SW 1271 (cell line): Measurements from ENCODE around the gene WFDC13.
"Not testable (repeated sequence)": the region's sequence is repeated elsewhere in the genome, so short reads cannot be mapped to it uniquely, and the experiment has no call there.

Experiments used
- DNase-seq, 2 experiments: peaks; one replicate each; lab custom pipeline; 2025; lab: John Stamatoyannopoulos, UW

Gene WFDC13, protein sequence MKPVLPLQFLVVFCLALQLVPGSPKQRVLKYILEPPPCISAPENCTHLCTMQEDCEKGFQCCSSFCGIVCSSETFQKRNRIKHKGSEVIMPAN

DNA sequence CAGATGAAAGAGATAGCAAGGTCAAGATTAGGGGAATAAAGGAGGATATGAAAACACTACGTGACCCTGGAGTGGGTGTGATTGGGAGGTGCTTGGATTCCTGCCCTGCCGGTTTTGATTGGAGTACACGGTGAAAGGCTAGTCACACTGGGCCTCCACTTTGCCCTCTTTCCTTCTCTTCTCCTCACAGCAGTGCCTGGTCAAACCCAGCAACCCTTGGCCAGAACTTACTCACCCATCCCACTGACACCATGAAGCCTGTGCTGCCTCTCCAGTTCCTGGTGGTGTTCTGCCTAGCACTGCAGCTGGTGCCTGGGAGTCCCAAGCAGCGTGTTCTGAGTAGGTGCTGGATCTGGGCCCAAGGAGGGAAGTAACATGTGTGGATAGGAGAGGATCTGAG is at the start of gene WFDC13:
TSS of gene WFDC13 (plus strand) at position 166 of the 400 bp plus-strand sequence. CDS start at position 252, 86 bp downstream.
- DNase-seq, result no peak

DNA sequence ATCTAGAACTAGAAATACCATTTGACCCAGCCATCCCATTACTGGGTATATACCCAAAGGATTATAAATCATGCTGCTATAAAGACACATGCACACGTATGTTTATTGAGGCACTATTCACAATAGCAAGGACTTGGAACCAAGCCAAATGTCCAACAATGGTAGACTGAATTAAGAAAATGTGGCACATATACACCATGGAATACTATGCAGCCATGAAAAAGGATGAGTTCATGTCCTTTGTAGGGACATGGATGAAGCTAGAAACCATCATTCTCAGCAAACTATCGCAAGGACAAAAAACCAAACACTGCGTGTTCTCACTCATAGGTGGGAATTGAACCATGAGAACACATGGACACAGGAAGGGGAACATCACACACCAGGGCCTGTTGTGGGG is 44.8 kb upstream of the WFDC13 start:
- not testable (repeated sequence) for DNase-seq

DNA sequence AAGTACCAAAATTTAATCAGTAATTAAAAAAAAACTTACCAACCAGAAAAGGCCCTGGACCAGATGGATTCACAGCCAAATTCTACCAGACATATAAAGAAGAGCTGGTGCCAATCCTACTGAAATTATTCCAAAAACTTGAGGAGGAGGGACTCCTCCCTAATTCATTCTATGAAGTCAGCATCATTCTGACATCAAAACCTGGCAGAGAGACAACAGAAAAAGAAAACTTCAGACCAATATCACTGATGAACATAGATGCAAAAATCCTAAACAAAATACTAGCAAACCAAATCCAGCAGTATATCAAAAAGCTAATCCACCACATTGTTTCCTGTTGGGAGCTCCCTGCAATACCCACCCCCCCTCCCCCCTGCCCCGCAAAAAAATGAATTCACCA is 31.7 kb upstream of the WFDC13 start, which contains the start of gene WFDC11:
TSS of gene WFDC11 (minus strand) at position 101 of the 400 bp plus-strand sequence. CDS start 19,639 bp downstream, outside the sequence.
- DNase-seq, result no peak

- no peak for DNase-seq
Observed at GRCh38 chr20:45672765-45673164, 29.1 kb upstream of the WFDC13 start.

GRCh38 chr20:45679650-45680049 is 22.2 kb upstream of the WFDC13 start:
- DNase-seq, result no peak

GRCh38 chr20:45685896-45686295 is 15.9 kb upstream of the WFDC13 start:
- DNase-seq, result peak in 1 of 2 experiments; percentile 10

DNA sequence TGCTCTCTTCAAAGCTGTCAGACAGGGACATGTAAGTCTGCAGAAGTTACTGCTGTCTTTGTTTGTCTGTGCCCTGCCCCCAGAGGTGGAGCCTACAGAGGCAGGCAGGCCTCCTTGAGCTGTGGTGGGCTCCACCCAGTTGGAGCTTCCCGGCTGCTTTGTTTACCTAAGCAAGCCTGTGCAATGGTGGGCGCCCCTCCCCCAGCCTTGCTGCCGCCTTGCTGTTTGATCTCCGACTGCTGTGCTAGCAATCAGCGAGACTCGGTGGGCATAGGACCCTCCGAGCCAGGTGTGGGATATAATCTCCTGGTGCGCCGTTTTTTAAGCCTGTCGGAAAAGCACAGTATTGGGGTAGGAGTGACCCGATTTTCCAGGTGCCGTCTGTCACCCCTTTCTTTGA is 8.5 kb upstream of the WFDC13 start:
- DNase-seq, result not testable (repeated sequence)

DNA sequence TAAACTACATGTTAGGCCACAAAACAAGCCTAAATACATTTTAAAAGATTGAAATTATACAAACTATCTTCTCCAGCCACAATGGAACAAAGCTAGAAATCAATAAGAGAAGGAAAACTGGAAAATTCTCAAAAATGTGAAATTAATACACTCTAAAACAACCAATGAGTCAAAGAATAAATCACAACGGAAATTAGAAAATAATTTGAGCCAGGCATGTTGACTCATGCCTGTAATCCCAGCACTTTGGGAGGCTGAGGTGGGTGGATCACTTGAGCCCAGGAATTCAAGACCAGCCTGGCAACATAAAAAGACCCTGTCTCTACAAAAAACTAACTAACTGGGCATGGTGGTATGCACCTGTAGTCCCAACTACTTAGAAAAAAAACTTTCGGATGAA is 6.3 kb upstream of the WFDC13 start:
- DNase-seq, result no peak

DNA sequence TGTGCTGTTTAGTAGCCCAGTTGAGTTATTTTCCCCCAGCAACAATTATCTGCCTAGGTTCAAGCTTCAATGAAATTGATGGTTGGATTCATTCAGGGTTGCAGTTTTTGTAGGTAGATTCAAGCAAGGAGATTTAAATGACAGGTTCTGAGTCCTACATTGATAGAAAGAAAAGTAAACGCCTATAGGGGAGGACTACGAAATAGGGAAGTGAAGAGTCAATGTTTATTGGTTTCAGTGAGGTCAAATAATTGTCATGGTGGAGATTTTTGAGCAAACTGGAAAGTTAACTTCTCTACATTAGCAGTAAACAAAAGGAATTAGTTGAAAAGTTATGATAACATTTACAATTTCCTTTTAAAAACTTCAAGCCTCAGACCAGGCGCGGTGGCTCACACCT is 734 bp upstream of the WFDC13 start:
- no peak for DNase-seq

DNA sequence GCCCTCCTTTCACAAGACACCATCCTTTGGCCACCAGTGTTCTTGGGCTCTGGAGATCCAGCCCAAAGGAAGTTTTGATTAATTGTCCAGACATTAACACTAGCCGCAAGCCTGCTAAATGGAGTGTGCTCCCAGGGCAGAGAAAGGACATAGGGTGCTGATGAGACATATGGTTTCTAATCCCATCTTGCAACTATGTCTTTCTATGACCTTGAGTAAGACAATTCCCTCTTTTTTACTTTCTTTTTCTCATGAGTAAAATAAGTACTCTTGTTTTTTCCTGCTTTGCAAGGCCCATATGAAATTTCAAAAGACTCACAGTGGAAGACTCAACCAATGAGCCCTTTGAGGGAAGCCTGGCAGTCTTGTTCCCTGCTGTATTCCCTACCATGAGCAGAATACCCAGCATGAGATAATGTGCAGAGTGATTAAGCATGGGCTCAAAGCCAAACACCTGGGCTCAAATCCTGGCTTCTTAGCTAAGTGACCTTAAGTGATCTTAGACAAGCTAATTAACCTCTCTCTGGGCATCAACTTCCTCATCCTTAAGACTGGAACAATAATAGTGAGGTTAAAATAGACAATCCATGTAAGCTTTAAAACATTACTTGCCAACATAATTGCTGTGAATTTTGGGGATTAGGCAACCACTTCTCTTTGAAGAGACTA is 3.3 kb downstream of the WFDC13 start, which contains the start of gene WFDC10B:
TSS of gene WFDC10B (minus strand) at position 51 of the 669 bp plus-strand sequence. CDS start 19,027 bp downstream, outside the sequence.
- DNase-seq, result no peak

GRCh38 chr20:45716141-45716688 is 14.4 kb downstream of the WFDC13 start:
- not testable (repeated sequence) for DNase-seq

DNA sequence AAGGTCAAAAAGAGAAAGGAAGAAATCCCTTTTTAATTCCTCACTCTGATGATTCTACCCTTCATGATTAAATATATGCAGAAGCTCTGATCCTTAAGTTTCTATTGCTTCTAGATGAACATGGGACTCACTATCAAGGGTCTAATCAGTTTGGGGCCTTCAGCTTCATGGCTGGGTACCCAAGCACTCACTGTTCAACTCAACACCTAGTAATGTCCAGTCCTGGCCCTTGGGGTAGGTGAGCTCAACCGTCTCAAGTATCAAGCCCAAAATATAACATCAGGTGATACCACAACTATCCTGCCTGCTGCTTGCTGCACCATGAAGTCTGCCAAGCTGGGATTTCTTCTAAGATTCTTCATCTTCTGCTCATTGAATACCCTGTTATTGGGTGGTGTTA is 20.2 kb downstream of the WFDC13 start, which contains the start of gene SPINT4:
TSS of gene SPINT4 (plus strand) at position 301 of the 400 bp plus-strand sequence. CDS start at position 322, 21 bp downstream.
- no peak for DNase-seq

GRCh38 chr20:45725134-45725533 is 23.3 kb downstream of the WFDC13 start:
- no peak for DNase-seq

GRCh38 chr20:45727044-45727443 is 25.2 kb downstream of the WFDC13 start:
- DNase-seq, result no peak

DNA sequence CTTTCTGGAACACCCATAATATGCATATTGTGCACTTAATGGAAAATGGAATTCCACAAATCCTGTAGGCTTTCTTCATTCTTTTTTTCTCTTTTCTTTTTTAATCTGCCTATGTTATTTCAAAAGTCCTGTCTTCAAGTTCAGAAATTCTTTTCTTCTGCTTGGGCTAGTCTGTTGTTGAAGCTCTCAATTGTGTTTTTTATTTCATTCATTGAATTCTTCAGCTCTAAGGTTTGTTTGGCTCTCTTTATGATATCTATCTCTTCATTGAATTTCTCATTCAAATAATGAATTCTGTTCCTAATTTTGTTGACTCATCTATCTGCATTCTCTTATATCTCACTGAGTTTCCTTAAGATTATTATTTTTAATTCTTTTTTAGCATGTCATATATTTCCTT is 30.4 kb downstream of the WFDC13 start:
- DNase-seq, result no peak

DNA sequence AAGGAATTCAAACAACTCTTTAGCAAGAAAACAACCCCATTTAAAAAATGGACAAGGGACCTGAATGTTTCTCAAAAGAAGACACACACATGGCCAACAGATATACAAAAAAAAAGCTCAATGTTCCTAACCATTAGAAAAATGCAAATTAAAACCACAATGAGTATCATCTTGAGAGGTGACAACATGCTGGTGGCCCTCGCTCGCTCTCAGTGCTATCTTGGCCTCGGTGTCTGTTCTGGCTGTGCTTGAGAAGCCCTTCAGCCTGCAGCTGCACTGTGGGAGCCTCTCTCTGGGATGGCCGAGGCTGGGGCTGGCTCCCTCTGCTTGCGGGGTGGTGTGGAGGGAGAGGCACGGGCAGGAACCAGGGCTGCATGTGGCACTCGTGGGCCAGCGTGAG is 33.7 kb downstream of the WFDC13 start:
- no peak for DNase-seq

- DNase-seq, result no peak
Observed at GRCh38 chr20:45735988-45736387, 34.1 kb downstream of the WFDC13 start.

GRCh38 chr20:45742596-45742995 is 40.8 kb downstream of the WFDC13 start:
- no peak for DNase-seq

- DNase-seq, result no peak
Observed at GRCh38 chr20:45745015-45745414, 43.2 kb downstream of the WFDC13 start.

DNA sequence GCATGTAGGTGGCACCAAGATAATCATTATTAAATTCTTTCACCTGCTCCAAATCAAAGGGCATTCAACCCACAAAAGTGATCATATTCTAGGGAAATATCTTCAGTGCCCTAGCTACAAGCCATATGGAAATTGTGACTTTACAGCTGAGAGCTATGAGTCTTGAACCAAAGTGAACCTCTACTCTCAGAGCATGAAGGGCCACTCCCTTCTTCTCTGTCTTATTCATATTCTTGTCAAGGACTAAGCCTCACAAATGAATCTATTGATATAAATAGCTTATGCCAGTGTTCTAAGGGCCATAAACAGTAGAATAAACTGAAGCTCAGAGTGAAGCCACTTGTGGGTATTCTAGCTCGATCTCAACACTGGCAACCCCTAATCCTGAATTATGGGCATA is 49.9 kb downstream of the WFDC13 start:
- no peak for DNase-seq

DNA sequence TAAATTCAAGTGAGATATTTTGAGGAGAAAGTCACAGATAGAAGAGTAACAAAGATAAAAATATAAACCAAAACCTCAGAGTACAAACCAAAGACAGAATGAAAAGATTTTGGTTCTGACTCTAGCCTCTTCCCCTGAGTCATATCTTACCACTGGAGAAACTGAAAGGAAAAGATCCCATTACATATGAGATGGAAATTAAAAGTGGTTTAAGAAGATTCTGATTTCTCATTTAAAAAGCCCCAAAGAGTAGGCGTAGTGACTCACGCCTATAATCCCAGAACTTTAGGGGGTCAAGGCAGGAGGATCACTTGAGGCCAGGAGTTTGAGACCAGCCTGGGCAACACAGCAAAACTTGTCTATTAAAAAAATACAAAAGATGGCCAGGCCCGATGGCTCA is 50.9 kb downstream of the WFDC13 start:
- DNase-seq, result no peak

- no peak for DNase-seq
Observed at GRCh38 chr20:45758096-45758495, 56.3 kb downstream of the WFDC13 start.
